Activated naive CD4-positive, alpha-beta T cell treated with Interleukin-2 at 50 U/mL for 16 hours (primary cell): ENCODE measurements around the gene MYOM3.

Source experiments
- DNase-seq: peaks from one replicate; pipeline ENCODE4 v3.0.0-alpha.2; 2020

MYOM3 gene

GRCh38 chr1:24138476-24139221 is 26.7 kb upstream of the MYOM3 start:
- DNase-seq, result no peak

GRCh38 chr1:24136956-24137539 is 25.1 kb upstream of the MYOM3 start:
- no peak for DNase-seq

GRCh38 chr1:24134376-24134775 is 22.4 kb upstream of the MYOM3 start:
- no peak for DNase-seq

- no peak for DNase-seq
Measured at GRCh38 chr1:24133819-24134218, 21.9 kb upstream of the MYOM3 start.

GRCh38 chr1:24130385-24130784 is 18.4 kb upstream of the MYOM3 start:
- no peak for DNase-seq

GRCh38 chr1:24127801-24128363 is 15.9 kb upstream of the MYOM3 start:
- DNase-seq, result no peak

GRCh38 chr1:24127134-24127800 is 15.3 kb upstream of the MYOM3 start:
- DNase-seq, result no peak

- no peak for DNase-seq
Measured at GRCh38 chr1:24126672-24127023, 14.7 kb upstream of the MYOM3 start.

- no peak for DNase-seq
Measured at GRCh38 chr1:24126018-24126671, 14.2 kb upstream of the MYOM3 start.

- DNase-seq, result no peak
Measured at GRCh38 chr1:24125456-24125855, 13.5 kb upstream of the MYOM3 start.

GRCh38 chr1:24124980-24125379 is 13.0 kb upstream of the MYOM3 start:
- DNase-seq, result no peak

- no peak for DNase-seq
Measured at GRCh38 chr1:24123611-24124010, 11.7 kb upstream of the MYOM3 start.

- no peak for DNase-seq
Measured at GRCh38 chr1:24122776-24123175, 10.8 kb upstream of the MYOM3 start.

- no peak for DNase-seq
Measured at GRCh38 chr1:24121406-24121805, 9.5 kb upstream of the MYOM3 start.

GRCh38 chr1:24120965-24121364 is 9.0 kb upstream of the MYOM3 start:
- no peak for DNase-seq

- DNase-seq, result no peak
Measured at GRCh38 chr1:24119859-24120756, 8.2 kb upstream of the MYOM3 start.

- DNase-seq, result no peak
Measured at GRCh38 chr1:24119489-24119858, 7.5 kb upstream of the MYOM3 start.

GRCh38 chr1:24118410-24119242 is 6.7 kb upstream of the MYOM3 start:
- DNase-seq, result no peak

- DNase-seq, result no peak
Measured at GRCh38 chr1:24117722-24118409, 5.9 kb upstream of the MYOM3 start.

GRCh38 chr1:24117132-24117531 is 5.2 kb upstream of the MYOM3 start:
- no peak for DNase-seq

GRCh38 chr1:24114753-24115152 is 2.8 kb upstream of the MYOM3 start:
- DNase-seq, result no peak
